Adrenal gland (tissue), 12 donors: Measurements from ENCODE around the gene VWA1. TPM values are rescaled to one million over a fixed set of nuclear protein-coding genes. Genes with fewer than 3 reads are reported as not detected.
A peak's percentile ranks its signal among the peaks of the same experiment; 100 is the strongest.

Experiments used
- DNase-seq, 7 donors: peaks; one replicate each; pipeline ENCODE4 v3.0.0-alpha.2; 2019 to 2020
- H3K27ac ChIP-seq, 5 donors: fragments of 200-600 bp; sonication (generic) in 4 of 5; 1 replicate in 3 of 5; 2 replicates in 2 of 5; pipeline versions ENCODE4 v1.5.1 to v1.8.0; 2016 to 2020; ENCODE audit warnings: mild to moderate bottlenecking in 1 of 5
- H3K27me3 ChIP-seq: fragments of 200-600 bp; 2 replicates; pipeline ENCODE4 v1.8.0; 2021
- H3K36me3 ChIP-seq, 2 donors: fragments of 200-600 bp; replicated peaks in 1 of 2; 1 replicate in 1 of 2; 2 replicates in 1 of 2; pipeline versions ENCODE4 v1.5.1 to v1.8.0; 2018 to 2022
- H3K4me1 ChIP-seq, 2 donors: fragments of 200-600 bp; replicated peaks in 1 of 2; 1 replicate in 1 of 2; 2 replicates in 1 of 2; pipeline versions ENCODE4 v1.5.1 to v1.8.0; 2018 to 2021
- H3K4me3 ChIP-seq, 4 donors: fragments of 200-600 bp; sonication (generic) in 3 of 4; one replicate each; pipeline ENCODE4 v1.5.1; 2016 to 2018
- H3K9me3 ChIP-seq, 3 donors: fragments of 200-600 bp; sonication (generic) in 1 of 3; replicated peaks in 1 of 3; 1 replicate in 2 of 3; 2 replicates in 1 of 3; pipeline versions ENCODE4 v1.5.1 to v1.8.0; 2016 to 2021
- POLR2A ChIP-seq, 2 donors: fragments of 450-650 bp; IDR thresholded peaks; one replicate each; pipeline ENCODE4 v1.6.1; 2017; ENCODE audit warnings: antibody characterized with exemption in 2 of 2, mild to moderate bottlenecking in 2 of 2, moderate library complexity in 1 of 2
- WGBS, 4 donors: extraction: QIAGEN DNeasy Blood & Tissue Kit in 2 of 4; methylation state at CpG; one replicate each; pipeline versions ENCODE4 v1.1.5 to v1.1.7; 2013 to 2017; 5-methylcytosine and 5-hydroxymethylcytosine counted together
- intact Hi-C, 2 donors: fragments of 100-400 bp; cut with DNase I; formaldehyde crosslinking; loops; one replicate each; pipeline versions ENCODE4 v1.14.1 to v1.15.0; 2022 to 2023
- polyA plus RNA-seq, 3 donors: library from polyadenylated mRNA; stranded (reverse); fragments of 200-250 nt in 2 of 3; fragments of 350-450 nt in 1 of 3; fragmentation: Illumina TruSeq in 1 of 3; extraction: RNeasy Lipid Tissue Mini Kit (QIAGEN cat#74804) in 1 of 3; gene quantifications; one replicate each; pipeline ENCODE4 v1.2.3, GENCODE V29; 2013 to 2014
- total RNA-seq, 9 donors: library from RNA; depleted of rRNA in 4 of 9; stranded (reverse); fragments of >200 nt in 4 of 9; fragments of 120-200 nt in 1 of 9; fragmentation: NEBNext Ultra II Directional in 1 of 9; extraction: Animal tissue kit (Norgen Biotek cat#: 25700) in 1 of 9; gene quantifications; one replicate each; pipeline versions ENCODE4 v1.1.0 to v1.2.4, GENCODE V29; 2013 to 2023
- TF ChIP-seq, protein P1 (sequence below), 6 experiments: fragments of 450-650 bp in 4 of 6; fragments of 200-600 bp in 2 of 6; sonication (generic) in 1 of 6; IDR thresholded peaks; 1 replicate in 5 of 6; 2 replicates in 1 of 6; pipeline versions ENCODE4 v1.5.1 to v1.8.0; 2016 to 2021; ENCODE audit warnings: antibody characterized with exemption in 6 of 6, mild to moderate bottlenecking in 2 of 6, moderate library complexity in 1 of 6
- donor health status: healthy with polysubstance abuse.
- donor health status: Bipolar disorder and iron deficiency.
- donor health status: DM: yes; HTN: yes; CAD: no.
- donor health status: DM: no; HTN: no; CAD: no.
- donor health status: DM: no; HTN: no; CAD: no.
- donor health status: DM: yes; HTN: yes; CAD: no.

The VWA1 gene
- total and polyA plus RNA-seq, 12 donors: 0.99 to 49.0 (median 29.3) TPM

DNA sequence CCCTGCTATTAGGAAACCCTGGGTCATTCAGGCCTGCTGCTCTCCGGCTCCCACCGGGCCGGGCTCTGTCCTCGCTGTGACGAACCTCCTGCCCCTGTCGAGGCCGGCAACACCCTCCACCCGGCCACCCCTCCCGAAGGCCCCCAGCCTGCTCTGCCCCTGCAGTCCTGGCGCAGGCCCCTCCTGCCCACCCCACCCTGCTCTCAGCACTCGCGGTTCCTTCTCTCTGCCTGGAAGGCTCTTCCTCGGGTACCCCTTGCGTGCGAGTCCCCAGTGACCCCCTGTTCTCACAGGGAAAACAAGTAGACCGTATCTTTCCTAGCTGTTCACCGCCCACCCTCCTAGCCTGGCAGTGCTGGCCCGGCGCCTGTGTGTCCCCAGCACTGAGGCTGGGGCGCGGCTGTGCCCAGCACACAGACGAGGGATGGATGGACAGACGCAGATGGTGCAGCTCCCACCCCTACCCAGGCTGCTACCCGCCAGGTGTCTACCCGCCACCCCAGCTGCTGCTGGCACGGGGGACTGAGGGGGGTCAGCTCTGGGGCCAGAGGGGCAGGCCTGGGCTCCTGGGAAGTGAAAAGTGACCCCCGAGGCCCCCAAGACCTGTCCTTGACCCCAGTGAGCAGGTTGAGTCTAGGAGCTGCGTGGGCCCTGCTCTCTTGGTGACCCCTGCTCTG is 3.1 kb upstream of the VWA1 start:
- Histone ChIP-seq H3K4me1 (peaks cover 30 to 42% of the 10 kb centered on the region in 2 donors), H3K27me3 (no peaks in the 10 kb centered on the region), H3K4me3 (no peak overlapping the region), H3K36me3 (no peaks in the 10 kb centered on the region), H3K27ac (peak overlapping the region in 4 of 5 donors; percentile 26 to 80 (median 57)), H3K9me3 (no peaks in the 10 kb centered on the region)
- TF ChIP-seq, protein P1, sequence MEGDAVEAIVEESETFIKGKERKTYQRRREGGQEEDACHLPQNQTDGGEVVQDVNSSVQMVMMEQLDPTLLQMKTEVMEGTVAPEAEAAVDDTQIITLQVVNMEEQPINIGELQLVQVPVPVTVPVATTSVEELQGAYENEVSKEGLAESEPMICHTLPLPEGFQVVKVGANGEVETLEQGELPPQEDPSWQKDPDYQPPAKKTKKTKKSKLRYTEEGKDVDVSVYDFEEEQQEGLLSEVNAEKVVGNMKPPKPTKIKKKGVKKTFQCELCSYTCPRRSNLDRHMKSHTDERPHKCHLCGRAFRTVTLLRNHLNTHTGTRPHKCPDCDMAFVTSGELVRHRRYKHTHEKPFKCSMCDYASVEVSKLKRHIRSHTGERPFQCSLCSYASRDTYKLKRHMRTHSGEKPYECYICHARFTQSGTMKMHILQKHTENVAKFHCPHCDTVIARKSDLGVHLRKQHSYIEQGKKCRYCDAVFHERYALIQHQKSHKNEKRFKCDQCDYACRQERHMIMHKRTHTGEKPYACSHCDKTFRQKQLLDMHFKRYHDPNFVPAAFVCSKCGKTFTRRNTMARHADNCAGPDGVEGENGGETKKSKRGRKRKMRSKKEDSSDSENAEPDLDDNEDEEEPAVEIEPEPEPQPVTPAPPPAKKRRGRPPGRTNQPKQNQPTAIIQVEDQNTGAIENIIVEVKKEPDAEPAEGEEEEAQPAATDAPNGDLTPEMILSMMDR (IDR thresholded peaks at IDR 0.05): no peak
- TF ChIP-seq POLR2A (IDR thresholded peaks at IDR 0.05): no peak
- DNase-seq: peak in 1 of 7 donors; percentile 19
- intact Hi-C loops: no loop called here
- WGBS, 4 donors: 70 to 79% (median 76%) methylated on average over 10 to 28 of the region's 28 CpGs

DNA sequence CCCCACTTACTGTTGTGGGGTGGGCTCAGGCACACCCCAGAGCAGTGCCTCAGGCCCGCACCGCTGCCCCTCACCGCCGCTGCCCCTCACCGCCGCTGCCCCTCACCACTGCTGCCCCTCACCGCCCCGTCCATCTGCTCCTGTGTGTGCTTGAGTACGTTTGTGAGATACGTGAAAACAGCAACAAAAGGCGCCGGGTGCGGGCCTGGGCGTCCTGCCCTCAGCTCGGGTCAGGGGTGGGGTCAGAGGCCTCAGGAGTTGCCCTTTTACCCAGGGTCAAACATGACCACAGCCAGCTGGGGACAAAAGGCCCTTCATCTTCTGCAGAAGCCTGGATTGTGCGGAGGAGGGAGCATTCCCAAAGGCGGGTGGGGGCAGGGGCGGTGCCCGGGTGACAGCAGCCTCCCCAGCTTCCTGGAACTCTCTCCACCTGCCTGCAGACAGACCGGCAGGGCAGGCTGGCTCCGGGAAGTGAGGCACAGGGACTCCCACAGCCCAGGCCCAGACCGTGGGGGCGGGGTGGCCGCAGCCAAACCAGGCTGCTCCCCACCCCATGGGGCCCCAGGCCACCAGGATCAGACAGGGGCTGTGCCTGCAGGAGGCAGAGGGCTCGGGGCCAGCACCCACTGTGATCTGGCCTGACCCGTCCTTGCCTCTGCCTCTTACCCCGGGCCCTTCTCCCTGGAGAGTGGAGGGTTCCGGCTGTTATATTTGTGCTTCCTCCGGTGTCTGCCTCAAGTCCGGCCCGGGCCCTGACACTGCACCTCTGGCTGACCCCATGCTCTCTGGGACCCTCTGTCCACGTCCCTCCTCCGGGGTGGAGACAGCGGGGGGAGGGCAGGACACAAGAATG is 2.3 kb upstream of the VWA1 start:
- H3K4me3 ChIP-seq: no peak overlapping the region
- H3K27ac ChIP-seq: peak overlapping the region in 3 of 5 donors; percentile 16 to 80 (median 77)
- intact Hi-C loops: no loop called here
- H3K27me3 ChIP-seq: no peaks in the 10 kb centered on the region
- no peaks in the 10 kb centered on the region for H3K9me3 ChIP-seq
- 60 to 83% (median 65%) methylated on average over 11 to 34 of the region's 34 CpGs for WGBS, 4 donors
- no peaks in the 10 kb centered on the region for H3K36me3 ChIP-seq
- peaks cover 30 to 42% of the 10 kb centered on the region in 2 donors for H3K4me1 ChIP-seq
- TF ChIP-seq POLR2A (IDR thresholded peaks at IDR 0.05): no peak
- peak in 5 of 7 donors; percentile 39 to 68 (median 44) for DNase-seq

DNA sequence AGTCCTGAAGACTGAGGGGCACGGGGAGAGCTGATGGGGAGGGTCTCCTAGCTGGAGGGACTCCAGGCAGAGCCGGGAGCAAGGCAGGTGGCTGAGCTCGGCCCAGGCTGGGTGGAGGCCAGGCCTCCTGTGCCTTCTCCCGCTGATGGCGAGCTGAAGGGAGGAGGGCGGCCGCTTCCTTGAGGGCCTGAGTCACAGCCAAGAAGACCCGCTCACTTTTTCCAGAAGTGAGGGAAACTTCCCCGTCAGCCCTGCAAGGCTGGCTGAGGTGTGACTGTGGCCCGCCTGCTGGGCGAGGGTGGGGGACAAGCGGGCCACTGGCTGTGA is 1.7 kb upstream of the VWA1 start:
- intact Hi-C loops: no loop called here
- WGBS, 4 donors: 43 to 57% (median 53%) methylated on average over 7 to 12 of the region's 12 CpGs; no CpG with 5 or more reads in 1 of the 4 donors
- Histone ChIP-seq H3K4me3 (no peak overlapping the region), H3K4me1 (peaks cover 30 to 42% of the 10 kb centered on the region in 2 donors), H3K27ac (peak overlapping the region in 3 of 5 donors; percentile 16 to 80 (median 77)), H3K9me3 (no peaks in the 10 kb centered on the region), H3K27me3 (no peaks in the 10 kb centered on the region), H3K36me3 (no peaks in the 10 kb centered on the region)
- TF ChIP-seq, protein P1 (IDR thresholded peaks at IDR 0.05): no peak
- no peak for TF ChIP-seq POLR2A (IDR thresholded peaks at IDR 0.05)
- DNase-seq: no peak

DNA sequence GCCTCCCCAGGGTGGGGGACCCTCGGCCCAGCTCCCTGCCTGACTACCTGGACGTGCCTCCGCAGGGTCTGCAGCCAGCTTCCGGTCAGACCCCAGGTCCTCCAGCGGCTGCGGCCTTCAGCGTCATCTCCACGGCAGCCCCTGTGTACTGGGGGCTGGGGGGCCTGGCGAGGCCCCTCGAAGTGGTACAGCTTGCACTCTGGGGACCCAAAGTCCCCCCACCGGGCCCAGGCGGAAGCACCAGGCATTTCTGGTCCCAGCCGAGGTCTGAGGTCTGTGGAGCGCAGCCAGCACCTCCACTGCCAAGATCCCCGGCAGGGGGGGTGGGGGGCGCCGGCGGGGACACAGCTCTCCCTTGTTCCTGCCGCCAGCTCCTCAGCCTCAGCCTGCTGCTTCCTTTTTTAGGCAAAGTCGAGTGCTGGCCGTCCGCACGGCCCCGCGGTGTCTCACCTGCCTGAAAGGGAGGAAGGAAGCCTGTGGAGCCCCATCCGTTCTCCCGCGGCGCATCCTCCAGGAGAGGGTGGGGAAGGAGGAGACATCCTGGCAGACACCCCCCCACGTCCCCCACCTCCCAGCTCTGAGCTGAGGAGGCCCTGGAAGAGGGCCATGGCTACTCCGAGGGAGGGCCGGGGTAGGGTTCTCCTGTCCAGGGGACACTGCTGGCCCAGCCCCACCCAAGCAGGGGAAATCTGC is 1.2 kb upstream of the VWA1 start:
- Histone ChIP-seq H3K36me3 (no peaks in the 10 kb centered on the region), H3K27ac (peak overlapping the region in 3 of 5 donors; percentile 16 to 80 (median 77)), H3K9me3 (no peaks in the 10 kb centered on the region), H3K27me3 (no peaks in the 10 kb centered on the region), H3K4me3 (no peak overlapping the region), H3K4me1 (peaks cover 29 to 42% of the 10 kb centered on the region in 2 donors)
- TF ChIP-seq POLR2A (IDR thresholded peaks at IDR 0.05): no peak
- TF ChIP-seq, protein P1 (IDR thresholded peaks at IDR 0.05): no peak
- peak in 5 of 7 donors; percentile 33 to 71 (median 47) for DNase-seq
- WGBS, 4 donors: 33 to 60% (median 48%) methylated on average over 7 to 32 of the region's 32 CpGs; no CpG with 5 or more reads in 1 of the 4 donors
- intact Hi-C loops: no loop called here
